Activated CD4-positive, alpha-beta T cell treated with anti-CD3 and anti-CD28 coated beads for 4 hours (primary cell): ENCODE measurements around the gene CACNA1C.

Experiments used
- DNase-seq, 2 donors: peaks; one replicate each; pipeline ENCODE4 v3.0.0-alpha.2; 2020

Gene CACNA1C

GRCh38 chr12:2495417-2496112, 442.8 kb downstream of the CACNA1C start:
- DNase-seq: no peak

- no peak for DNase-seq
These were observed 446.2 kb downstream of the CACNA1C start for GRCh38 chr12:2498964-2499500.

- no peak for DNase-seq
These were observed 448.8 kb downstream of the CACNA1C start for GRCh38 chr12:2501464-2502191.

DNA sequence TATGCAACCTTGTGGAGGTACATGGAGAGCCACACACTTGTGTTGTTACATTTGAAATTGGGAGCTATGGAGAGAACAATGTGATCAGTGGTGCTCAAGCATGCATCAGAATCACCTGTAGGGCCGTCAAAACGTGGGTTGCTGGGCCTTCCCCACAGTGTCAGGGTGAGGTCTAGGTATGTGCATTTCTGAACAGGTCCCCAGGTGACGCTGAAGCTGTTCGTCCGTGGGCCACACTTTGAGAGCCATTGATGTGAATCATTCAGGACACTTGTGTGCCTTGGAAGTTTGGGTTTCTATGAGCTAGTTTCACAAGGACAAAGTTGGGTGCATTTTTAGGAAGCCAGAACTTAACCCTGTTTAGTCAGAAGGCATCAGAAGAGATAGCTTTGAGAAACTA, 450.2 kb downstream of the CACNA1C start:
- DNase-seq: no peak

DNA sequence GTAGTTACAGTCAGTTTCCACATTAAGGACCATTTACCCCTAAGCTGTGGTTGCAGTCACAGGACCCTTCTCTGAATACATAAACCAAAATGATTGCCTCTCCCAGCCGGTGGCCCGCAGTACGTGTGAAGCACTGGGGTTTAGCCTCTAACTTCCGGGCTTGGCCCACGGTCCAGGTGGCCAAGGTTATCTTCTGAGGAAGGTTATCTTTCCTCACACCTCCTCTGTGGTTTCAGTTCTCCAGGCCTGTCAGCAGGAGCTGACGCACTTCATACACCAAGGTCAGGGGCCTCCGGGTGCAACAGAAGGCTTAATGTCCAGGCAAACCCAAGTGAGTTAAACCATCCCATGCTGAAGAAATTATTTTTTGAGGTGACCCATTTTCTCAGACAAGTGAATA, 451.0 kb downstream of the CACNA1C start:
- DNase-seq: no peak

DNA sequence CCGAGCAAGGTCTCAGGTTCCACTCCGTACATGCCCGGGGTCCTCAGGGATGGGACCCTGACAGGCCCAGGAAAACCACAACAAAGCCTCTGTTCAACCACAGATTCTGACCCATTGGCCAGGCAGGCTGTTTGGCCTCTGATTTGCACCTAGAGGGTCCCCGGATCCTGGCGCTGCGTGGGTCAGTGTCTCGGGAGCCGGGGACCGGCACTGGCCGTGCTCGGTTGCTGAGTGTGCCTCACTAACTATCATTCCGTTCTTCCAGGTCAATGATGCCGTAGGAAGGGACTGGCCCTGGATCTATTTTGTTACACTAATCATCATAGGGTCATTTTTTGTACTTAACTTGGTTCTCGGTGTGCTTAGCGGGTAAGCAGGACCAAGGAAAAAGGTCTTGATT, 451.8 kb downstream of the CACNA1C start:
- DNase-seq: no peak

- DNase-seq: no peak
These were observed 455.0 kb downstream of the CACNA1C start for GRCh38 chr12:2507814-2508213.

DNA sequence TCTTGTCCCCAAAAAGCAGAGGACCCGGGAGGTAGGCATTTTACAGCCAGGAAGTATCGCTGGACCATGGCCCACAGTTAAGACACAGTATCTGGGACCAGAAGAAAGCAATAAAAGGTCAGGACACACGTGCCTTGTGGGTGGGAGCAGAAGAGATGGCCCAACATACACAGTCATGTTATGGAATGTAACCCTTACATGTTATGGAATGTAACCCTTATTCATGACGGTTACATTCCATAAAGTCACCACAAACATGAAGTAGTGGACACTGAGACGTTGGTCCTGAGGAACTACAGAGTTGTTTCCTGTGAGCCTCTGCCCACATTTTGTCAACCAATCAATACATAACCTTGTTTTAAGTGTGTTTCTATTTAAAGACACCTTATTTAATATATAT, 456.4 kb downstream of the CACNA1C start:
- no peak for DNase-seq

- DNase-seq: no peak
These were observed 457.3 kb downstream of the CACNA1C start for GRCh38 chr12:2510045-2510444.

GRCh38 chr12:2513141-2514037, 460.6 kb downstream of the CACNA1C start:
- DNase-seq: no peak

DNA sequence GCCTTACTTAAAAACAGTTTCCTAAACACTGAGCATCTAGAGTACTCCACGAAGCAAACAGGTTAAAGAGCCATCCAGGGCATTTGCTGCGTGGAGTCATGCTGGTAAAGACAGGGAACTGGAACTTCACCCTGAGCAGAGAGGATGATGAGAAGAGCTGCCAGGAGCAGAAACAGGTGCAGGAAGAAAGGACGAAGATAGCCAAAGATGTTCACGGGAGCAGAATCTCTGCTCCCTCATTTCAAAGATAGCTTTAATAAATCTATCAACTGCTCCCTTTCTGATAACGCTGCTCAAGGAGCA, 461.2 kb downstream of the CACNA1C start:
- DNase-seq: no peak

- no peak for DNase-seq
These were observed 468.0 kb downstream of the CACNA1C start for GRCh38 chr12:2520722-2521246.

DNA sequence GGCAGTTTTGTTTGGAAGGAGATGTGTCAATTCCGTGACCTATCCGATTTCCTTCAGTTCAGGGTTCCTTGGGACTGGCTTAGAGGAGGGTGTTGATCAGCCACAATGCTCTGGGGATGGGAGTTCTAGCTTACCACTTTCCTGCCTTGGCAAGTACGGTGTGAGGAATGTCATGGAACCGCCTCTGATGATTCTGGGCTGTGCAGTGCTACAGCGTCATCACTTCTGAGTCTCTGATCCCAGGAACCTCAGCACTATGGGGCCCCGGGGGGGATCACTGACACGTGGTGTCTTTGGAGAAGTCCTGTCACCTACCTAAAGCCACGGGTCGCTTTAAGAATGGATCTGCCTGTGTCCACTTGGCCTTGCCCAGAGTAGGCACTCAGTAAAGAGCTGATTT, 470.5 kb downstream of the CACNA1C start:
- no peak for DNase-seq

DNA sequence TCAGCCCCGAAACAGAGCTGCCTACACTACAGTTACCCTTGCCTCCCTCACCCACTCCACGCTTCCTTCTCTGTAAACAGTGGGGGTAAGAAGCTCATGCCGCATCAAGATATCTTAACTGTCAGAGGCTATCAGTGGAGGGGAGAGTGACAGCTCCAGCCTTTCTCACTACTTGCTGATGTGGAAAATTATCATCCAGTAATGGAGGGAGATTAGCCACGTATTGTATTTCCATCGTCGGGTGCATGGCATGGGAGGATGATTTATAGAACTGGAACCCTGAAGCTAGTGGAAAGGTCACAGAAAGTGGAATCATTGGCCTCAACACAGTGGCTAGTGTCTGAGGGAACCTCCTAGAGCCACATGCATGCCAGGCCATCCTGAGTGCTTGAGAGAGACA, 471.1 kb downstream of the CACNA1C start:
- DNase-seq: no peak

DNA sequence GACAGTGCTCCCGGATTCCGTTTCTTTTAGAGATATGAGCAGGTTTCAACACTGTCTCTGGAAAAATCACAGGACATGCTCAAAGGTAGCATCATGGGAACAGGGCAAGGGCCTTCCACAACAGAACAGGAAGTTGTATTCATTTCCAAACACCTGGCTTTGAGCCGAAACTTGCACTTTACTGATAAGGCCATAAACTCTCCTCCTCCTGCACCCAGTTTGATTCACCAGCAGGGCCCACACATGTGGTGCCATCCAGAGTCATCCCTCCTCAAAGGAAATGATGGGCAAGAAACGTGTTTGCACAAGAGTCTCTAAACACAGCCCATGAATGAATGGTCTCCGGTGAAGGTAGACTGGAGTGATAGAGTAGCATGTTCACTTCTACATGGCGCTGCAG, 473.6 kb downstream of the CACNA1C start:
- no peak for DNase-seq

- DNase-seq: no peak
These were observed 475.2 kb downstream of the CACNA1C start for GRCh38 chr12:2528001-2528400.

DNA sequence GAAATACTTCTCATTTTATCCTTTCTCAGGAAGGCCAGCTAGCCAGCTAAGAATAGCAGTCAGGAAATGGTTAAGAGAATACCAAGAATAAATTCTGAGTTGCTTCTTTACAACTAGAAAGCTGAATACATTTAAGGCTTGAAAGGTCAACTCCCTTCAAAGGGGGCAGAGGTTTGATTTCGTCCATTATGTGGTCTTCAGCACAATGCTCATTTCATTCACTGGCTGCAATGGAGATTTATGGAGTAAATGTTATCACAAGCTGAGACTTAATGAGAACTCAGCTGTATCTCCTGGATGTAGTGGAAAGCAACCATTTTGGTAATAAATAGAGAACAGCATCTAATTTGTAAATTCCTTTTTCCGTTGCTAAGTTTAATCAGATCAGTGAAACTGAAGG, 477.0 kb downstream of the CACNA1C start:
- no peak for DNase-seq

DNA sequence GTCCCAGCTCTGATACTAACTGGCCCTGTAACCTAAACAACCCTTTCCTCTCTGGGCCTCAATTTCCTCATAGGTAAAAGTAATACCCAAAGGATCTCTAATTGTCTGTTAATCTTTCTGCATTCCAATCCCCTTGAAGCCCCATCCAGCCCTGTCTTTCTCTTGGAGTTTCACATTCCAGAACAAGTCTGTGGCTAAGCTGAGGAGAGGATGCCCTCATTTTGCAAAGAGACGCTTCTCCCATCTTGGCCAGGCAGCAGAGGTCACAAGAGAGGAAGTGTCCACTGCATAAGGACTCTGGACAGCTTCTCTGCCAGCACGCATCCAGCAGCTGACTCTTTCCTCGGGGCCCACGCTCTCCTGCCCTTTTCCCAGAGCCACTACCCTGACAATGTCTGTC, 478.6 kb downstream of the CACNA1C start:
- no peak for DNase-seq

- no peak for DNase-seq
These were observed 480.2 kb downstream of the CACNA1C start for GRCh38 chr12:2533036-2533435.

GRCh38 chr12:2535583-2536204, 482.9 kb downstream of the CACNA1C start:
- no peak for DNase-seq

DNA sequence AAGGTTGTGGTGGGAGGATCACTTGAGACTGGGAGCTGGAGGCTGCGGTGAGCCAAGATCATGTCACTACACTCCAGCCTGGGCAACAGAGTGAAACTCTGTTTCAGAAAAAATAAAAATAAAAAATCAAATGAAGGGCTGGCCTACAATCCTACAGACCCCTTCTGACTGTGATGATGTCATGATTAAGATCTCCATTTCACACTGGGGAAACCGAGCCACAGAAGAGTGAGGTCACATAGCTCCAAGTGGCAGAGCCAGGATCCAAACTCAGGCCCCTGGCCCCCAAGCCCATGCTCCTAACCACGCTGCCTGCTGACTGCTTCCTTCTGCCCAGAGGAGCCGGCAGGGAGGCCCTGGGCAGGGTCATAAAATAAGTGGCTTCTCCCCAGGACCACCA, 483.9 kb downstream of the CACNA1C start:
- DNase-seq: no peak

- no peak for DNase-seq
These were observed 485.2 kb downstream of the CACNA1C start for GRCh38 chr12:2537868-2538541.
